AG09319 (cell line): ENCODE data around the gene BRAF.
"Not testable (repeated sequence)": the region's sequence is repeated elsewhere in the genome, so short reads cannot be mapped to it uniquely, and the experiment has no call there.

Source experiments
- DNase-seq: peaks from one replicate; pipeline ENCODE4 v3.0.0-alpha.2; 2010; ENCODE audit warnings: low read depth; ENCODE audit errors: extremely low read depth
- TF ChIP-seq, protein P1 (sequence below): IDR thresholded peaks from 2 replicates; pipeline ENCODE4 v1.5.1; 2011; ENCODE audit warnings: low read depth, mild to moderate bottlenecking, inconsistent platforms, low read length, moderate library complexity

BRAF gene

DNA sequence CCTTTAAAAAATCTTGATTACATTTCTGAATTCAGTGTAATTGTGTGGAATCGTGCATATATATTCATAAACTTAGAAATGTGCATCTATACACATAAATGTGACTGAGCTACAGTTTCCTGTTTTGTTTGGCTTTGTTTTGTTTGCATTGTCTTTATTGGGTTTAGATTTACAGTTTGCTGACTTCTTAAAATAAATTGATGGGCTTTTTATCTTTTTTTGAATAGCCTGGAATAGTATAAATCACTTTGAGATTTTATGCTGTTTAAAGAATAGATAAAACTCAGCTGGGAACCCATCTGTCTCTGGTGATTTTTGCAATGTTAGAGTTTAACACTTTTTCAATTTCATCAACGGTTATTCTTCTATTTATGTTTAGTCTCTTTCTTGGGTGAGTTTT lies 21.2 kb upstream of the BRAF start:
- TF ChIP-seq, protein P1, sequence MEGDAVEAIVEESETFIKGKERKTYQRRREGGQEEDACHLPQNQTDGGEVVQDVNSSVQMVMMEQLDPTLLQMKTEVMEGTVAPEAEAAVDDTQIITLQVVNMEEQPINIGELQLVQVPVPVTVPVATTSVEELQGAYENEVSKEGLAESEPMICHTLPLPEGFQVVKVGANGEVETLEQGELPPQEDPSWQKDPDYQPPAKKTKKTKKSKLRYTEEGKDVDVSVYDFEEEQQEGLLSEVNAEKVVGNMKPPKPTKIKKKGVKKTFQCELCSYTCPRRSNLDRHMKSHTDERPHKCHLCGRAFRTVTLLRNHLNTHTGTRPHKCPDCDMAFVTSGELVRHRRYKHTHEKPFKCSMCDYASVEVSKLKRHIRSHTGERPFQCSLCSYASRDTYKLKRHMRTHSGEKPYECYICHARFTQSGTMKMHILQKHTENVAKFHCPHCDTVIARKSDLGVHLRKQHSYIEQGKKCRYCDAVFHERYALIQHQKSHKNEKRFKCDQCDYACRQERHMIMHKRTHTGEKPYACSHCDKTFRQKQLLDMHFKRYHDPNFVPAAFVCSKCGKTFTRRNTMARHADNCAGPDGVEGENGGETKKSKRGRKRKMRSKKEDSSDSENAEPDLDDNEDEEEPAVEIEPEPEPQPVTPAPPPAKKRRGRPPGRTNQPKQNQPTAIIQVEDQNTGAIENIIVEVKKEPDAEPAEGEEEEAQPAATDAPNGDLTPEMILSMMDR = no peak
- no peak for DNase-seq

DNA sequence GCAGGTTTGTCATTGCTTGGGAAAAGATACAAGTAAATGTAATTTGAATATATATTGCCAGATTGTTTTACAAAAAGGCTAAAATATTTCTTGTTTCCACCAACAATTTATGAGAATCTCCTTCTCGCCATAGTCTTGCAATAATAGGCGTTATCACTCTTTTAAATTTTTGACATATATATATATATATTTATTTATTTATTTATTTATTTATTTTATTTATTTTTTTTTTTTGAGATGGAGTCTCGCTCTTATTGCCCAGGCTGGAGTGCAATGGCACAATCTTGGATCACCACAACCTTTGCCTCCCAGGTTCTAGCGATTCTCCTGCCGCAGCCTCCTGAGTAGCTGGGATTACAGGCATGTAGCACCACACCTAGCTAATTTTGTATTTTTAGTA lies 17.5 kb upstream of the BRAF start:
- DNase-seq = not testable (repeated sequence)

DNA sequence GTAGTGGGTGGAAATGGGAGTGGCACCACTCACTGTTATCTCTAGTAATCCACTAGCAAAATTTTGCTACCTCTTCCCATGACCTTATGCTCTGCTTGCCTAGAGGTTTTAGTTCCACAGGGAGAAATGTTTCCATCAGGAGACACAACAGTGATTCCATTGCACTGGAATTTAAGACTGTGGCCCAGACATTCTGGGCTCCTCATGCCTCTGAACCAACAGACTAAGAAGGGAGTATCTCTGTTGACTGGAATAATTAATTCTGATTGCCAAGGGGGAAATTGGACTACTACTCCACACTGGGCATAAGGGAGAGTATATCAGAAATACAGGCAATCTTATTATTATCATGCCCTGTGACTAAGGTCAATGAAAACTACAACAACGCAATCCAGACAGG lies 16.2 kb upstream of the BRAF start:
- no peak for DNase-seq
- TF ChIP-seq, protein P1 = no peak

DNA sequence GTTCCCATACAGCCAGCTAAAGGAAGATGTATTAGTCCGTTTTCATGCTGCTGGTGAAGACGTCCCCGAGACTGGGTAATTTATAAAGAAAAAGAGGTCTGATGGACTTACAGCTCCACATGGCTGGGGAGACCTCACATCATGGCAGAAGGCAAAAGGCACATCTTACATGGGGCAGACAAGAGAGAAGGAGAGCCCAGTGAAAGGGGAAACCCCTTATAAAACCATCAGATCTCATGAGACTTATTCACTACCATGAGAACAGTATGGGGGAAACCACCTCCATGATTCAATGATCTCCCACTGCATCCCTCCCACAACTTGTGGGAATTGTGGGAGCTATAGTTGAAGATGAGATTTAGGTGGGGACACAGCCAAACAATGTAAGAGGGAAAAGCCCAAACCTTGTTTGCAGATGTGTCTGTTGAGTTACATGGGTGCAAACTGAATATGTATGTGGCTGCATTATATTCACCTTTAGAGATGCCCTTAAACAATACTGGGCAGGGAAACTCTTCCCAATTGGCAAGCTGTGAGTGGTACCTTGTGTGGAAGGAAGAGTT lies 13.1 kb upstream of the BRAF start:
- no peak for DNase-seq
- TF ChIP-seq, protein P1 = no peak

DNA sequence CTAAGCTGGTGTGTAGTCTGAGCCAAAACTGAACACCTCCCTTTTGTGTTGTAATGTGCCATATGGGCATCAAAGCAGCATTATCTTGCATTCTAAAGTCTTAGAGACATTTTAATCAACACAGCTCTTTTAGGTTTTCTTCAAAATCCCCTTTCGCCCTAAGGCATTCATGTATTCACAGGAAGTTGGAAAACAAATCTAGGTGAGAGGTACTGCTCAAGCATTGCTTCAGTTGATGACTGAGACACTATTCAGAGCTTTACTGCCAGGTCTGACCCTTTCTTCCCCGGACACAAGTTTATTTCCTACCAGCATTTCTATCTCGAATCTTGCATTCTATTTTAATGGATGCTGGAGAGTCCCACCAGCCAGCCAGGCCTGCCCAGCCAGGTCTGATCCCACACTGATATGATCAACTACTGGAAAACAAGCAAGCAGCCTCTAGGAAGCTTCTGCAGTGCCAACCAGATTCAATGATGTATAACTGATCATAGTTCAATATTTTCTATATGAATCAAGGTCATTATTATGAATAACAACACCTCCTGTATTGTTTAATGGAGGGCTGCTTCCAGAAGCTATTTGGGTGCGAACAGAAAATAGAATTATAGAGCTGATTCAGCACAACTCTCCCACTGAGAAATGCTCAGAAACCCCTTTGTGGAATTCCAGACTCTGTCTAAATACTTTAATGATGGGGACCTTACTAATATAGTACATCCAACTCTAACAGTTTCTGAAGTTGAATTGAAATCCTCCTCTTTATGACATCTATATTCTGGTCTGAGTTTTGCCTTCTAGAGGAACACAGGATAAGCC lies 4.0 kb upstream of the BRAF start:
- TF ChIP-seq, protein P1 = no peak
- DNase-seq = no peak

DNA sequence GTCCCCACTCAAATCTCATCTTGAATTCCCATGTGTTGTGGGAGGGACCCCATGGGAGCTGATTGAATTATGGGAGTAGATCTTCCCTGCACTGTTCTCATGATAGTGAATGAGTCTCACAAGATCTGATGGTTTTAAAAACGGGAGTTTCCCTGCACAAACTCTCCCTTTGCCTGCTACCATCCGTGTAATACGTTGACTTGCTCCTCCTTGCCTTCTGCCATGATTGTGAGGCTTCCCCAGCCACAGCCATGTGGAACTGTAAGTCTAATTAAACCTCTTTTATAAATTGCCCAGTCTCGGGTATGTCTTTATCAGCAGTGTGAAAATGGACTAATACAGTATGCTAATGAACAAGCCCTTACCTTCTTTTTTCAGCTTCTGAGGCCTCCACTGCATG lies 3.2 kb upstream of the BRAF start:
- not testable (repeated sequence) for DNase-seq

DNA sequence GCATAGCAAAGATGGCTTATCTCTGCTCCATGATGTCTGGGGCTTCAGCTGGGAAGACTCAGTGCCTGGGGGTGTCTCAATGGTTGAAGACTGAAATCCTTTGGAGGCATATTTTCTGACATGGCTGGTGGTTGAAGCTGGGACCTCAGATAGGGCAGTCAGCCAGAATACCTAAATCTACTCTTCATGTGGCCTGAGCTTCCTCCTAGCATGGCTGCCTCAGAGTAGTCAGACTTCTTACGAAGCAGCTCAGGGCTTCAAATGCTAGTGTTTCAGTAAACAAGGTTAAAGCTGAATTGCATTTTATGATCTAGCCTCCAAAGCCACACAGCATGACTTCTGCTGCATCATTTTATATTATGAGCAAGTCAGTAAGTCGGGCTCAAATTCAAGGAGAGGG lies 2.6 kb upstream of the BRAF start:
- DNase-seq = no peak
- TF ChIP-seq, protein P1 = no peak

DNA sequence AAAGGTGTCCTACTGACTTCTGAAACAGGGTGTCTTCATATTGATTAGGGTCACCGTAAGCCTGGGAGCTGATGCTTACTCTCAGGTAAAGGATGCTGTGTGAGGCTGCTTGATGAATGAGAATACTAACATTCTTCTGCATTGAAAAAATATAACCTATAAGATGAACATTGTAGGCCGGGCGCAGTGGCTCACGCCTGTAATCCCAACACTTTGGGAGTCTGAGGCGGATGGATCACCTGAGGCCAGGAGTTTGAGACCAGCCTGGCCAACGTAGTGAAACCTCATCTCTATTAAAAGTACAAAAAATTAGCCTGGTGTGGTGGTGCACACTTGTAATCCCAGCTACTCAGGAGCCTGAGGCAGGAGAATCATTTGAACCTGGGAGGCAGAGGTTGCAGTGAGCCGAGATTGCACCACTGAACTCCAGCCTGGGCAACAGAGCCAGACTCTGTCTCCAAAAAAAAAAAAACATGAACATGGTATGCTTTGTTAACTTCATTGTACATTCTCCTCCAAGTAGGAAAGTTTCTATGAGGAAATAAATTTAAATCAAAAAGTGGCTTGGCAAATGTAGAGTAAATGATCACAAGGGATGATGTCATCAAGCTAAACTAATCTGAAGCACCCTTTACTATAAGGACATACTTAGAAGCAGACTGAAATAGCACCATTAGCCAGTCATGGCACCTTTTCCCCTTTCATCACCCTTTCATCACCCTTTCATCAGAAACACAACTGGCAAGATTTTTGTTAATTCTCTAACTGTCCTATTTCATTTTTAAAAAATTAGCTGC lies 1.5 kb upstream of the BRAF start:
- TF ChIP-seq, protein P1 = no peak
- no peak for DNase-seq
